WI38 (cell line): Measurements from ENCODE around the gene EFCAB13.

Experiments
- H3K4me3 ChIP-seq: 2 replicates; pipeline ENCODE4 v1.5.1; 2011; ENCODE audit warnings: low read depth, mild to moderate bottlenecking, control low read depth, low read length
- CTCF ChIP-seq: IDR thresholded peaks from 2 replicates; pipeline ENCODE4 v1.5.1; 2012; ENCODE audit warnings: low read depth, mild to moderate bottlenecking, control low read depth, low read length

Gene EFCAB13

GRCh38 chr17:47330548-47330947, 6.8 kb downstream of the EFCAB13 start:
- TF ChIP-seq CTCF, result no peak
- no peak overlapping the region for H3K4me3 ChIP-seq

- no peak for TF ChIP-seq CTCF
- H3K4me3 ChIP-seq, result no peak overlapping the region
These were observed 8.5 kb downstream of the EFCAB13 start for GRCh38 chr17:47332287-47332686.

GRCh38 chr17:47335101-47335936, 11.6 kb downstream of the EFCAB13 start:
- TF ChIP-seq CTCF, result no peak
- H3K4me3 ChIP-seq, result no peak overlapping the region

- no peak for TF ChIP-seq CTCF
- H3K4me3 ChIP-seq, result no peak overlapping the region
These were observed 14.3 kb downstream of the EFCAB13 start for GRCh38 chr17:47338026-47338425.

- no peak overlapping the region for H3K4me3 ChIP-seq
- TF ChIP-seq CTCF, result no peak
These were observed 29.1 kb downstream of the EFCAB13 start for GRCh38 chr17:47352848-47353247.

- no peak overlapping the region for H3K4me3 ChIP-seq
- no peak for TF ChIP-seq CTCF
These were observed 34.9 kb downstream of the EFCAB13 start for GRCh38 chr17:47358652-47359051.

GRCh38 chr17:47363171-47363570, 39.4 kb downstream of the EFCAB13 start:
- no peak for TF ChIP-seq CTCF
- H3K4me3 ChIP-seq, result no peak overlapping the region
